ENCODE results near the gene APBB2.

APBB2 gene

GRCh38 chr4:40971338-40971737 is 243.0 kb downstream of the APBB2 start:
- no peak for DNase-seq (ENCODE audit: low spot score)

- DNase-seq (ENCODE audit: low spot score) = peak; percentile 28
Measured at GRCh38 chr4:40969501-40969900, 244.8 kb downstream of the APBB2 start.

- DNase-seq (ENCODE audit: low spot score) = no peak
Measured at GRCh38 chr4:40967550-40967949, 246.8 kb downstream of the APBB2 start.

GRCh38 chr4:40966091-40966490 is 248.3 kb downstream of the APBB2 start:
- DNase-seq (ENCODE audit: low spot score) = no peak

- no peak for DNase-seq (ENCODE audit: low spot score)
Measured at GRCh38 chr4:40963897-40964478, 250.4 kb downstream of the APBB2 start.

- DNase-seq (ENCODE audit: low spot score) = no peak
Measured at GRCh38 chr4:40962551-40963180, 251.7 kb downstream of the APBB2 start.

GRCh38 chr4:40960941-40961340 is 253.4 kb downstream of the APBB2 start:
- no peak for DNase-seq (ENCODE audit: low spot score)

- no peak for DNase-seq (ENCODE audit: low spot score)
Measured at GRCh38 chr4:40957281-40957680, 257.1 kb downstream of the APBB2 start.

GRCh38 chr4:40956721-40957255 is 257.6 kb downstream of the APBB2 start:
- DNase-seq (ENCODE audit: low spot score) = no peak

GRCh38 chr4:40954088-40954668 is 260.2 kb downstream of the APBB2 start:
- DNase-seq (ENCODE audit: low spot score) = no peak

GRCh38 chr4:40953283-40954087 is 260.9 kb downstream of the APBB2 start:
- peak; percentile 54 for DNase-seq (ENCODE audit: low spot score)

- no peak for DNase-seq (ENCODE audit: low spot score)
Measured at GRCh38 chr4:40952672-40953071, 261.7 kb downstream of the APBB2 start.

- DNase-seq (ENCODE audit: low spot score) = no peak
Measured at GRCh38 chr4:40952217-40952616, 262.1 kb downstream of the APBB2 start.

GRCh38 chr4:40951026-40951425 is 263.3 kb downstream of the APBB2 start:
- no peak for DNase-seq (ENCODE audit: low spot score)

- DNase-seq (ENCODE audit: low spot score) = no peak
Measured at GRCh38 chr4:40949358-40950100, 264.8 kb downstream of the APBB2 start.

GRCh38 chr4:40948014-40948413 is 266.3 kb downstream of the APBB2 start:
- DNase-seq (ENCODE audit: low spot score) = no peak

- no peak for DNase-seq (ENCODE audit: low spot score)
Measured at GRCh38 chr4:40946652-40947051, 267.7 kb downstream of the APBB2 start.

GRCh38 chr4:40940756-40941155 is 273.6 kb downstream of the APBB2 start:
- no peak for DNase-seq (ENCODE audit: low spot score)

GRCh38 chr4:40940317-40940741 is 274.0 kb downstream of the APBB2 start:
- DNase-seq (ENCODE audit: low spot score) = no peak

- no peak for DNase-seq (ENCODE audit: low spot score)
Measured at GRCh38 chr4:40939856-40940255, 274.5 kb downstream of the APBB2 start.

- DNase-seq (ENCODE audit: low spot score) = no peak
Measured at GRCh38 chr4:40938337-40938736, 276.0 kb downstream of the APBB2 start.
